Caki2 (cell line): ENCODE data around the gene BEND6. TPM values are rescaled to one million over a fixed set of nuclear protein-coding genes. Genes with fewer than 3 reads are reported as not detected.

Source experiments
- DNase-seq: peaks from one replicate; pipeline ENCODE4 v3.0.0-alpha.2; 2015; ENCODE audit warnings: low read depth
- in situ Hi-C: cut with HindIII; loops from 2 replicates; pipeline ENCODE4 v1.10.0; 2016; ENCODE audit warnings: low sequenced_read_pairs, low pct_unique_long_range_greater_than_20kb, mixed read lengths
- total RNA-seq: library from RNA; depleted of rRNA; stranded (reverse); fragments of >200 nt; shearing (Covaris generic); gene quantifications from 2 replicates; pipeline ENCODE4 v1.2.3, GENCODE V29; 2014; ENCODE audit warnings: low replicate concordance; rRNA removed

BEND6 gene
- total RNA-seq, 1 experiment from 2014 or later: 25.6 TPM

- in situ Hi-C loops: no loop called here
- no peak for DNase-seq
Observed at GRCh38 chr6:57048577-57048976, 93.7 kb downstream of the BEND6 start.

GRCh38 chr6:57063847-57064246 is 108.9 kb downstream of the BEND6 start:
- in situ Hi-C loops: loop anchor here (25.0 kb wide), 1 partner anchor 248 kb away; the partner anchor contains the start of gene PRIM2
- no peak for DNase-seq

- in situ Hi-C loops: loop anchor here (25.0 kb wide), 1 partner anchor 247 kb away; the partner anchor contains the start of gene PRIM2
Observed at GRCh38 chr6:57064809-57065208, 109.9 kb downstream of the BEND6 start.

GRCh38 chr6:57068061-57068460 is 113.2 kb downstream of the BEND6 start:
- DNase-seq: no peak
- in situ Hi-C loops: loop anchor here (25.0 kb wide), 1 partner anchor 244 kb away; the partner anchor contains the start of gene PRIM2

More at GRCh38 chr6:57064809-57065208, 109.9 kb downstream of the BEND6 start:
- no peak for DNase-seq

GRCh38 chr6:57069228-57069627 is 114.3 kb downstream of the BEND6 start:
- no peak for DNase-seq
- in situ Hi-C loops: loop anchor here (25.0 kb wide), 1 partner anchor 243 kb away; the partner anchor contains the start of gene PRIM2

GRCh38 chr6:57069920-57070331 is 115.0 kb downstream of the BEND6 start:
- in situ Hi-C loops: loop anchor here (25.0 kb wide), 1 partner anchor 242 kb away; the partner anchor contains the start of gene PRIM2
- no peak for DNase-seq

GRCh38 chr6:57072108-57072507 is 117.2 kb downstream of the BEND6 start:
- in situ Hi-C loops: loop anchor here (25.0 kb wide), 1 partner anchor 240 kb away; the partner anchor contains the start of gene PRIM2
- no peak for DNase-seq

GRCh38 chr6:57074383-57074782 is 119.5 kb downstream of the BEND6 start:
- DNase-seq: no peak
- in situ Hi-C loops: loop anchor here (25.0 kb wide), 1 partner anchor 238 kb away; the partner anchor contains the start of gene PRIM2

- in situ Hi-C loops: no loop called here
- DNase-seq: no peak
Observed at GRCh38 chr6:57075092-57075491, 120.2 kb downstream of the BEND6 start.

Other genes starting within 250 kb of the BEND6 start
- gene KIAA1586, start 91.6 kb downstream of the BEND6 start, total RNA-seq: 6.9 and 28.4 TPM in 2 replicates
- 21.4 and 25.3 TPM in 2 replicates for gene ZNF451, start 135.1 kb downstream of the BEND6 start, total RNA-seq
- 23.6 and 39.0 TPM in 2 replicates for gene BAG2, start 217.2 kb downstream of the BEND6 start, total RNA-seq